T-helper 9 cell (primary cell): Measurements from ENCODE around the gene CAVIN4.

Experiments used
- DNase-seq: peaks from one replicate; pipeline ENCODE4 v3.0.0-alpha.2; 2020
- total RNA-seq, 2 donors: gene quantifications; one replicate each; lab custom pipeline; 2026; lab: John Stamatoyannopoulos, UW

Gene CAVIN4, protein sequence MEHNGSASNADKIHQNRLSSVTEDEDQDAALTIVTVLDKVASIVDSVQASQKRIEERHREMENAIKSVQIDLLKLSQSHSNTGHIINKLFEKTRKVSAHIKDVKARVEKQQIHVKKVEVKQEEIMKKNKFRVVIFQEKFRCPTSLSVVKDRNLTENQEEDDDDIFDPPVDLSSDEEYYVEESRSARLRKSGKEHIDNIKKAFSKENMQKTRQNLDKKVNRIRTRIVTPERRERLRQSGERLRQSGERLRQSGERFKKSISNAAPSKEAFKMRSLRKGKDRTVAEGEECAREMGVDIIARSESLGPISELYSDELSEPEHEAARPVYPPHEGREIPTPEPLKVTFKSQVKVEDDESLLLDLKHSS
- total RNA-seq = 0.35 to 0.48 reads per million in 2 donors

DNA sequence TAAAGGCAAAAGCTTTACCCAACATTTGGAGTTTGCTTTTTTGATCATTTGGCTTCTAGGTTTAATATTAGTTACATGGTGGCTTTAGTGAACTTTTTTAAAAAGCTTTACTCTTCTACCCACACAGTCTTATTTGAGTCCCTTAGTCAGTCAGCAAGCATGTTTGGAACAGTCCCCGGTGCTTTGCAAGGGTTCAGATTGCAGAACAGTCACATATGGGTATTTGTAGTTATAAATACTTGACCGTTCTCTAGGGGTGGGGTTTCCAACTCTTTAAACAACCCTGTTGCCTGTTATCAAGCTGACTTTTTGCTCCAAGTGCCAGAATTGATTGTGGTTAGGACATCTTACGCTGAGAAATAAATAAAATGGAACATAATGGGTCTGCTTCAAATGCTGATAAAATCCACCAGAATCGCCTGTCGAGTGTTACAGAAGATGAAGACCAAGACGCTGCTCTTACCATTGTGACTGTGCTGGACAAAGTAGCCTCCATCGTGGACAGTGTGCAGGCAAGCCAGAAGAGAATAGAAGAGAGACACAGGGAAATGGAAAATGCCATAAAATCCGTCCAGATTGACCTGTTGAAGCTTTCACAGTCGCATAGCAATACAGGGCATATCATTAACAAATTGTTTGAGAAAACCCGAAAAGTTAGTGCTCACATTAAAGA is at the start of gene CAVIN4:
Gene CAVIN4 (plus strand): TSS at position 304 of the 673 bp plus-strand sequence. CDS start 65 bp downstream, at position 369.
- DNase-seq = no peak

DNA sequence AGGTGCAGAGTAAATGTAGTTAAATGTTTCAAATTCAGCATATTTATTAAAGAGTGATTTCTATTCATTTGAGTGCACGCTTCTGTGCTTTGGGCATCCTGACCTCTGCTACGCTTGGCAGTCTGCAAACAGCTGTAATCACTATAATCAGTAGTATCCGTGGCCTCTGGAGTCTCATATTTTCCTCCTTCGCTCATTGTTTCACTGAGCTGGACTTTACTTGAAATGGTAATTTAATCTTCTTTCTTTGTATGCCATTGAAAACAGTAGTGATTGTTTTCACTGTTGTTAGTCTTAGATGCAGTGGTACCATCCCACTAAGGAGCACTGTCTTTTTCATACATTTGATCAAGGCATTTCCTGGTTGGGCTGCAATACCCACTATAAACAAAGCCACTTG is 43.5 kb upstream of the CAVIN4 start:
- DNase-seq = no peak

GRCh38 chr9:100540327-100540726 is 37.6 kb upstream of the CAVIN4 start:
- no peak for DNase-seq

DNA sequence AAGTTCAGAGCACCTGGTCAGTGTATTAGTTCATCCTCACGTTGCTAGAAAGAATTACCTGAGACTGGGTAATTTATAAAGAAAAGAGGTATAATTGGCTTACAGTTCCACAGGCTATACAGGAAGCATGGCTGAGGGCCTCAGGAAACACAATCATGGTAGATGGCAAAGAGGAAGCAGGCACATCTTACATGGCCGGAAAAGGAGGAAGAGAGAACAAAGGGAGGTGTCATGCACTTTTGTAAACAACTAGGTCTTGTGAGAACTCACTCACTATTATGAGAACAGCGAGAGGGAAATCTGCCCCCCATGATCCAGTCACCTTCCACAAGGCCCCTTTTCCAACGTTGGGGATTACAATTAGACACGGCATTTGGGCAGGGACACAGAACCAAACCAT is 28.8 kb upstream of the CAVIN4 start:
- no peak for DNase-seq

DNA sequence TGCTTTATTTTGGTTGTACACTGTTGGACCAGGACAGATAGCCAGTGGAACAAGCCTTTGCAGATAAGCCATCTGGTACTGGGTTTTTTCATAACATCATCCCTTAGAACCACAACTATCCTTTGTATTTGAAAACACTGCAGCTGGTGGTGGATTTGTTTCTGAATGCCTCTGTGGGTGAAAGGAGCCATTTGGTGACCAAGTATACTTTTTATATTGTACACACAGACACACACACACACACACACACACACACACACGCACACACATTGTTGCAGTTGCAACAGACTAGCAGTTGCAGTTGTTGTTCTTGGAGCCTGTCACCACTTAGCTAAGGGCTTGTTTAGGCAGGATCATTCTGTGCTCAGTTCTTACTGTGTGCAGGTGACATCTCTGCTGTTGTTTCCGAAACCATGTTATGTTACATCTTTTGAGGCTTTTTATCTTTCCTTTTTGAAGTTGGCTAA is 22.9 kb upstream of the CAVIN4 start:
- DNase-seq = no peak

- DNase-seq = no peak
Observed at GRCh38 chr9:100555471-100555870, 22.4 kb upstream of the CAVIN4 start.

GRCh38 chr9:100557053-100557452 is 20.8 kb upstream of the CAVIN4 start:
- no peak for DNase-seq

- no peak for DNase-seq
Observed at GRCh38 chr9:100561256-100561655, 16.6 kb upstream of the CAVIN4 start.

GRCh38 chr9:100567856-100568255 is 10.0 kb upstream of the CAVIN4 start:
- no peak for DNase-seq

DNA sequence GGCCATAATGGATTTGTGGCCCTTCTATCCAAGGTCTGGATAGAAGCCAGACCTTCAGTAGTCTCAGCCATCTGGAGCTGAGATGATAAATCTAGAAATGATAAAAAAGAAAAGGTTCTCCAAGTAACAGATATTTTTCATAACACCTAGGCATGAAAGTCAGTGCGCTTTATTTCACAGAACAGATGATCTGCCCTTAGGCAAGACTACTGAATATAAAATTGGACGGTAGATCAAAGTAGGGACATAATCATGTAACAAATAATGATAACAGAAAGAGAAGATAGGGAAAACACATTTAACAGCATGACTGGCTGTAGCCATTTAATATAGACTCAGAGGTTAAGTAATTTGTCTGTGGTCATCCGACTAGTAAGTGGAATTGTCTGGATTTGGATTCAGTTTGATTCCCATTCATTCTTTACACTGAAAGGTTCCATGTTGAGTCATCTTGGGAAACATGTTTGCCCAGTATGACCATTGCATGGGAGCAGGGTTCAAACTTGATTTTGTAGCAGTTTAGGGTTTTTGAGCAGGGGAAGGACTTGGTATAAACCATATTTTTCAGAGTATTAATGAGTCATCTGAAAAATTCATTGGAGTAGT is 4.1 kb upstream of the CAVIN4 start:
- no peak for DNase-seq

DNA sequence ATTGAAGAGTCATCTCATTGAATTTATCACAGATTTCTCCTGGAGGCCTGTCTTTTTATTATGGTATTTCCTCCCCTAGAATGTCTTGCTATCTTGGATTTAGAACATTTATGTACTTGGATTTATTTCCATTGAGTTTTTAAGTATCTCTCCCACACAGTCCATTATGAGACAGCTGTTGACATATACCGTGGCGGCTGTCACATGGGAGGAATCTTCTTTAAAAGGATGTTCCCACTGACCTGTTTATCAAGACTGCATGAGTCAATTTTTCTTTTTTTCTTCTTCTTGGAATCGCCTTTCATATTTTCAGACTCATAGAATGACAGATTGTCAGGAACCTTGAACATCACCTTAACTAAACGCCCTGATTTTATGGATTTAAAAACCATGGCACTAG is 2.9 kb upstream of the CAVIN4 start:
- DNase-seq = no peak

GRCh38 chr9:100575765-100576386 is 2.0 kb upstream of the CAVIN4 start:
- DNase-seq = no peak

- DNase-seq = no peak
Observed at GRCh38 chr9:100578610-100579009, 731 bp downstream of the CAVIN4 start.

DNA sequence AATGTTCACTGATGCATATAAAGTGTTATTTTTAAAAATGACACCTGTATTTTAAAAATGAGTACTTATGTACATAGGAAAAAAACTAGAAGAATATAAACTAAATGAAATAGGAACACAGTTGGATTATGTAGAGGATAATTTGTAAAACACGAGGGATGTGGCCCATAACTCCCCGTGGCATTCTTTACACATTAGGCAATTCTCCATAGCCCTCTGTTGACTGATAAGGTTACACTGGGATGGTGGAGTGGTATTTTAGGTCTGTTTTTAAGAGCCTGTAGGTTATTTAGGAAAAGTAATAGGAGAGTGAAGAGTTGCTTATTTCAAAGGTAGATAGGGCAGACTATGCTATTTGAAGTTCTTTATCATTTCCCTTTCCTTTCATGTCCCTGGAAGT is 1.8 kb downstream of the CAVIN4 start:
- no peak for DNase-seq

- DNase-seq = no peak
Observed at GRCh38 chr9:100580257-100580656, 2.4 kb downstream of the CAVIN4 start.

GRCh38 chr9:100581081-100581480 is 3.2 kb downstream of the CAVIN4 start:
- no peak for DNase-seq

DNA sequence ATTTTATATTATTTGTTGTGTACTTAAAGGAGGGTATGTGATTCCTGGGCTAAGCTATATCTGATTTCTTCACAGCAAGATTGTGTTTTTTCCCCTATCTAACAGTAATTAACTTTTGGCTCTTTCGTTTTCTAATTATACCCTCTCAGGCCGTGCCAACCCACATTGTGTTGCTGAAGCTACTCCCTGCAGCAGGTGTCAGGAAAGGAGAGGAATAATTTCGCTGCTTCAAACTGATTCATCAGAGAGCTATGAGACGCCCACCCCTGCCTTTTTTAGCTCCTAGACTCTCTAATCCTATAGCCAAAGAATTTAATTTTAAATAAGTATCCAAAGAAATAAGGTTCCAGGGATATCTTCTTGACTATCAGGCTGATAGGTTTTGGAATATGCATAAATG is 3.8 kb downstream of the CAVIN4 start:
- DNase-seq = no peak

DNA sequence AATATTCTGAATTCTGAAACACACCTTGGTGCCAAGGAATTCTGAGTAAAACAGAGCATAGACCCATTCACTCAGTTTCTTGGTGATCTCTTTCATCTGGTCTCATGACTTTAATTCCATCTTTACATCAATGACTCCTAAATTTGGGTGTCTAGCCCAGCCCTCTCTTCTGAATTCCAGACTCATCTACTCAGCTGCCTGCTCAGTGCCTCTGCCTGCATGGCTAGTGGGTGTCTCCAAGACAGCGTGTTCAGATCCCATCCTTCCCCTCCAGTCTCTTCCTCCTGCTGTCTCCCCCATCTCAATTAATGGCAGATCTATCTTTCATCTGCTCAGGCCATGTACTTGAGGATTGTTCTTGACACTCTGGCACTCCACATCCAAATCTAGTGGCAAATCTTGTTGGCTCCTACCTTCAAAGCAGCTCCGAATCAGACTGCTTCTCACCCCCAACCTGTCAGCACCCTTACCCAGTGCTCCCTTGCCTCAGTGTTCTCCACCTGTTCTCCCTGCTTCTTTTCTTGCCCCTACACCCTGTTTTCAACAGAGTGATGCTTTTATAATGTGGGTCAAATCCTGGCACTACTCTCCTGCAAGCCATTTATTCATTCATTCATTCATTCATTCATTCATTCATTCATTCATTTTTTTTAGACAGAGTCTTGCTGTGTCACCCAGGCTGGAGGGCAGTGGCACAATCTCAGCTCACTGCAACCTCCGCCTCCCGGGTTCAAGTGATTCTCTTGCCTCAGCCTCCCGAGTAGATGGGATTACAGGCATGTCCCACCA is 5.3 kb downstream of the CAVIN4 start:
- DNase-seq = no peak

DNA sequence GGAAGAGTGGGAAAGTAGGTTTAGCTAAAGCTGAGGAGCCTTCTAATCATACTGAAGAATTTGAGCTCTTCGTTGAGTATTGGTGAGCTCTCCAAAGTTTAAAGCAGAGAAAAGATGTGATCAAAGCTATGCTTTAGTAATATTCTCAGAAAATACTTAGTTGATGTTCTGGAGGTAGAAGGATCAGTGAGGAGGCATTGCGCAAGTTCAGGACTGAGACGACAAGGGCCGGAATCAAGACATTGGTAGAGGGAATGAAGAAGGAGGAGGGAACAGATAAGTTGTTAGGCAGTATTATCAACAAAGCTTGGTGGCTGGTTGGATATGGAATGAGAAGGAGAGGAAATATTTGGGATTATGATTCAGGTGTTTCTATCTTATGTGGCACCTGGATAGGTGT is 7.1 kb downstream of the CAVIN4 start:
- DNase-seq = no peak

DNA sequence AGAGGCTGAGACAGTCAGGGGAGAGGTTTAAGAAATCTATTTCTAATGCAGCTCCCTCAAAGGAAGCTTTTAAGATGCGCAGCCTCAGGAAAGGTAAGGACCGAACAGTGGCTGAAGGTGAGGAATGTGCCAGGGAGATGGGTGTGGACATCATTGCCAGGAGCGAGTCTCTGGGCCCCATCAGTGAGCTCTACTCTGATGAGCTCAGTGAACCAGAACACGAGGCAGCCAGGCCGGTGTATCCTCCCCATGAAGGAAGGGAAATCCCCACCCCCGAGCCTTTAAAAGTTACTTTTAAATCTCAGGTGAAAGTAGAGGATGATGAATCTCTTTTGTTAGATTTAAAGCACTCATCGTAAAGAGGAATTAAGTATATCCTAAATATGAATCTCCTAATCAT is 8.2 kb downstream of the CAVIN4 start:
- DNase-seq = no peak

GRCh38 chr9:100587375-100587774 is 9.5 kb downstream of the CAVIN4 start:
- no peak for DNase-seq

DNA sequence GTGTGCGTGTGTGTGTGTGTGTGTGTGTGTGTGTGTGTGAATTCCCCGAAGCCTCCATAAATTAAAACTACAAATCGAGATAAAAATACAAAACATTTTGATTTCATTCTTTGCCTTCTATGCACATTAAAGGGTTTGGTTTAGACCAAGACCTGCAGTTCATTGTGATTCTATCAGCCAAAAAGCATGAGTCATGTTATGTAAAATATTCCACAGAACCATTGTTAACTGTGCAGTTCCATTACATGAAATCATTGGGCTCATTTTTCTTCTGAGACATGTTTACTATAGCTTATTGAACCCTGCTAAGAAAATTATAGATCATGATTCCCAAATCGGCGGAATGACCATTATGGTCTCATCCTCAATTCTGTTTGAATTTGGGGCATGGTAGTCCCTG is 11.7 kb downstream of the CAVIN4 start:
- no peak for DNase-seq

DNA sequence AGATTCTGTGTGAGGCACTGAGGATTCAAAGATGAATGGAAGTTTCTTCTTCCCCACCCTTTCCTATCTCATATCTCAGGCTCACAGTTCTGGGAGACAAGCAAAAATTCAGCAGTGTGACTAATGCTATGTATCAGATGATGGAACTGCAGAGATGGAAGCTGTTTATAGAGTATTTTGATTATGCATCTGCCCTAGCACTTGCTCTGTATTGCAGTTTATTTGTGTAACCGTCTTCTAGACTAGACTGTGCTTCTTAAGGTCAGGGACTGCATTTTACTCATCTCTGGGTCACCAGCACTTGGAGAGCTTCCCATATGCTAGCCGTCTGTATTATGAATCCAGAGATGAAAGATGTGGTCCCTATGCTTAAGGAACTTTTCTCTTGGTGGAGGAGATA is 12.6 kb downstream of the CAVIN4 start:
- no peak for DNase-seq
